HG03103 (cell line): ENCODE measurements around the gene LMO7.
"Not testable (repeated sequence)": the region's sequence is repeated elsewhere in the genome, so short reads cannot be mapped to it uniquely, and the experiment has no call there.

Source experiments
- ATAC-seq: cut with Tn5 transposase; IDR thresholded peaks from one replicate; pipeline ENCODE4 v1.9.1; 2021; ENCODE audit warnings: low read depth; ENCODE audit not compliant: unreplicated experiment

Gene LMO7

DNA sequence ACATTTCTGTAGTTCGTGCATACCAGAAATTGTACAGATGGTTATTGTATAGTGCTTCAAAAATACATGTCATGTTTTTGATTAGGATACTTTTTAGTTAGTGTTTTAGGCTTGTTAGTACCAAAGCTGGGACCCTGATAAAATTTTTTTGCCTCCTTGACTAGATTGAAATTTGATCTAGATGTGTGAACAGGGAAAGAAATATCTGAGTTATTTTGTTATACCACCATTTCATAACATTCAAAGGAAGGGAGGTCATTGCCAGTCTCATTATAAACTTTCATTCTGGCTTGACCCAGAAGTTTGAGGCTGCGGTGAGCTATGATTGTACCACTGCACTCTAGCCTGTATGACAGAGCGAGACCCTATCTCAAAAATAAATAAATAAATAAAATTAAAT lies 9.0 kb downstream of the LMO7 start:
- ATAC-seq = no peak

GRCh38 chr13:75647126-75647784 lies 11.1 kb downstream of the LMO7 start:
- ATAC-seq = peak; percentile 78

GRCh38 chr13:75648446-75648845 lies 12.3 kb downstream of the LMO7 start:
- ATAC-seq = no peak

- ATAC-seq = no peak
Observed at GRCh38 chr13:75651013-75651412, 14.9 kb downstream of the LMO7 start.

GRCh38 chr13:75652726-75653125 lies 16.6 kb downstream of the LMO7 start:
- no peak for ATAC-seq

GRCh38 chr13:75656425-75656989 lies 20.4 kb downstream of the LMO7 start:
- ATAC-seq = no peak

DNA sequence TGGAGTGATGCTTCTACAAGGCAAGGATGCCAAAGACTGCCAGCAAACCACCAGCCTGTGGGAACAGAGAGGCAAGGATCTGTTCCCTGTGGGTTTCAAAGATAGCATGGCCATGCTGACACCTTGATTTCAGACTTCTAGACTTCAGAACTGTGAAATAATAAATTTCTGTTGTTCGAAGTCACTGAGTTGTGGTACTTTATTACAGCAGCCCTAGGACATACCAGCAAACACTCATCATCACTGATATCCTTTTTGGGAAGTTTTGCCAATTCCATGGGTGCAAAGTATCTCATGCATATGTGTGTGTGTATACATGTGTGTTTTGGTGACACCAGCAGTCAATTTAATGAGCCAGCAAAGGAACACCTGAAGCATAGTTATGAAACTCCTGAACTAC lies 21.0 kb downstream of the LMO7 start:
- no peak for ATAC-seq

- peak; percentile 70 for ATAC-seq
Observed at GRCh38 chr13:75660694-75661093, 24.6 kb downstream of the LMO7 start.

DNA sequence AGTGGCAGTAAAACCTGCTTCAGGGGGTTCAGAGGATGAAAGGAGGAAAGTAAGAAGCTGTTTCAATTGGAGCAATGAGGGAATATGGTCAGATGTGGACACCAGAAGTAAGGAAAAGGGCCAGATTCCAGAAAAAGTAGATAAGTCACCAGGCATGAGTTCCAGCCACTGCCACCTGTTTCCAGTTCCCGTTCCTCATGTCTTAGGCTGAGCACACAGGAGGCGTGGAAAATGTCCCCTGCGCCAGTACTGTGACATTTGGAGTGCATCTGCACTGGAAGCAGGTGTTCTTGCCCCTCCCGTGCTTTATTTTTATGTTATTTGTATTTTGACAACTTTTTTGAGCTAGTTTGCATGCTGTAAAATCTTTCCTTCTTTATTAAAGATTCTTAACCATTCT lies 25.3 kb downstream of the LMO7 start:
- ATAC-seq = no peak

- no peak for ATAC-seq
Observed at GRCh38 chr13:75666646-75667351, 30.7 kb downstream of the LMO7 start.

- ATAC-seq = no peak
Observed at GRCh38 chr13:75669706-75670105, 33.6 kb downstream of the LMO7 start.

GRCh38 chr13:75670496-75670895 lies 34.4 kb downstream of the LMO7 start:
- no peak for ATAC-seq

GRCh38 chr13:75675421-75675820 lies 39.3 kb downstream of the LMO7 start:
- no peak for ATAC-seq

DNA sequence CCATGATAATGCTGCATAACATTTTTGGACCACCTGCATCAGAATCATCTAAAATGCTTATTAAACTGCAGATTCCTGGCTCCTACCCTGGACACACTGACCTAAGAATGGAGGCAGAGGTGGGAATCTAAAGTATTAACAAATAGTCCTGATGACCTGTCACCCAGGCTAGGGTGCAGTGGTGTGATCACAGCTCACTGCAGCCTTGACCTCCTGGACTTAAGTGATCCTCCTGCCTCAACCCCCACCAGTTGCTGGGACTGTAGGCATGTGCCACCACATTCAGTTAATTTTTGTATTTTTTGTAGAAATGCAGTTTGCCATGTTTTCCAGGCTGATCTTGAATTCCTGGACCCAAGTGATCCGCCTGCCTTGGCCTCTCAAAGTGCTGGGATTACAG lies 43.3 kb downstream of the LMO7 start:
- no peak for ATAC-seq

DNA sequence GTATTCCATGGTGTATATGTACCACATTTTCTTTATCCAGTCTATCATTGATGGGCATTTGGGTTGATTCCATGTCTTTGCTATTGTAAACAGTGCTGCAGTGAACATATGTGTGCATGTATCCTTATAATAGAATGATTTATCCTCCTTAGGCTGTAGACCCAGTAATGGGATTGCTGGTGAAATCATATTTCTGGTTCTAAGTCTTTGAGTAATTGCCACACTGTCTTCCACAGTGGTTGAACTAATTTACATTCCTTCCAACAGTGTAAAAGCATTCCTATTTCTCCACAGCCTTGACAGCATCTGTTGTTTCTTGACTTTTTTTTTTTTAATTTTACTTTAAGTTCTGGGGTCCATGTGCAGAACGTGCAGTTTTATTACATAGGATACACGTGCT lies 44.1 kb downstream of the LMO7 start:
- not testable (repeated sequence) for ATAC-seq

DNA sequence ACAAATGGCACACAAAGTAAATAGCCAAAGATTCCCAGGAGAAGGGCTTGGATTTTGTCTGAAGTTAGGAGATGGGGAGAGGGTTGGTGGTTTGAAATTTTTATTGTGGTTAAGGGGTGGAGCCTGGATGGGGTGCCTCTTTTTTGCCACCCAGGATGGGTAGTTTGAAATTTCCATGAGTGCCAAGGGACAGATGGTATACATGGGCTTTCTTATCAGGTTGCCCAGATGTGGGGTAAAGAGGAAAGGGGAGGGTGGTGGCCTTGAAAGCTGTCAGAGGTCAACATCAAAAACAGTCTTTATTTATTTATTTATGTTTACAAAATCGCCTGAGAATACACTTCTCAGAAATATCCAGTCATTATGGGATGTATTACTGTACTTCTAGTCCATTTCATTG lies 46.2 kb downstream of the LMO7 start:
- no peak for ATAC-seq

DNA sequence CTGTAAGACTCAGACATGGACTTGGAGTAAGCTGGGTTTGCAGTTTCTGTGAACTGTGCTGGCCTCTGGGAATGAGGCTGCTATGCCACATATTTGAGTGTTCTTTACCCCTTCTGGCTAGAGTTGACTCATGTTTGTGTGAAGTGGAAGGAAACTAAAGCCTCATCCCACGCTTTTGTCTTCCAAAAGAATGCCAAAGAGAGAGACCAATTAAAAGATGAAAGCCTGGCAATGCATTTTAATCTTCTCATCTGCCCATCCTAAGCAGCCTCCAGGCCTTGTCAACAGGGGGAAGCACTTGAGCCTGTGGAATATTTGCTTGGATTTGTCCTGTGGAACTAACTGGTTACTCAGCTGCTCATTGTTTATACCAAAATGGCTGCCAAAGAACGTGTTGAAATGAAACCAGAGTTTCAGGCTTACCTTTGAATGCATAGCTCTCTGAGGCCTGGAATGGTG lies 49.1 kb downstream of the LMO7 start:
- ATAC-seq = no peak

GRCh38 chr13:75687150-75687763 lies 51.1 kb downstream of the LMO7 start:
- ATAC-seq = no peak

GRCh38 chr13:75689686-75690085 lies 53.6 kb downstream of the LMO7 start:
- ATAC-seq = no peak

DNA sequence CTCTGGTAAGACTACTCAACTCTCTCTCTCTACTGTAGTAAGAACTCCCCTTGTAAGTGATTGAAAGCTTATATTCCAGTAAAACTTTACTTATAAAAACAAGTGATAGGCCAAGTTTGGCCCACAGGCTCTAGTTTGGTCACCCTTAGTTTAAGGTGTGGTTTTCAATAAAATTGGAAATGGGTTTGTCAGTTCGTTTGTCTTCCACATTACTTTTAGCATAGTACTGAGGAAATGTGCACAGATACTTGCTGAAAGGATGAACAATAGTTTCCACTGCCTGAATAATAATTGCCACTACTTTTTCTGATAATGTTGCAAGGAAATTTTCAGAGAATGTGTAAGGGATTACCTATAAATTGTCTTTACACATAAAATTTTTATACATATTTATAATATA lies 54.5 kb downstream of the LMO7 start:
- ATAC-seq = no peak

DNA sequence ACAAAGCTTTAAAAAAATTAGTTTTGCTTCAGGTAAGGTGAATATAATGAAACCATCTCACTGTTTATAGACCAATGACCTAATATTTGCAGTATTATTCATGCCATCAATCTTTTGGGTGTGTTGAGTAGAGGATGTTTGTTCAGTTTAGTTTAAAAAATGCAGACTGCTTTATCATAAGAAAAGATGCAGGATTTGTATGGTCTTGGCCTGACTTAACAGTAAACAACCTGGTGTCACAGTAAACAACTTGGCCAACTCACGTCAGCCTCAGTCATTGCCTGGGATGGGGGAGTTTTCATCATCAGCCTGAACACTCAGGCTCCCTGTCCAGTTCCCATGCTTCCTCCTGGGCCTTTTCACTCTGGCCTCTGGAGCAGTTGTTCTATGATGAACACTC lies 55.1 kb downstream of the LMO7 start:
- ATAC-seq = no peak

- ATAC-seq = no peak
Observed at GRCh38 chr13:75693227-75693626, 57.1 kb downstream of the LMO7 start.
